PFSK-1 (cell line): Measurements from ENCODE around the gene NAT16.
A peak's percentile ranks its signal among the peaks of the same experiment; 100 is the strongest.

Source experiments
- FOXP2 ChIP-seq: optimal IDR thresholded peaks from 2 replicates; pipeline ENCODE3; 2011; ENCODE audit warnings: borderline replicate concordance, control low read depth, inconsistent platforms; ENCODE audit not compliant: insufficient read depth; ENCODE audit errors: extremely low read length, extremely low read depth
- POLR2AphosphoS5 ChIP-seq: IDR thresholded peaks from 2 replicates; pipeline ENCODE4 v1.6.1; 2012; ENCODE audit warnings: low read depth, mild to moderate bottlenecking, control low read depth, low read length, moderate library complexity
- REST ChIP-seq, 2 experiments: IDR thresholded peaks; 2 replicates each; pipeline versions ENCODE4 v1.6.1 to v1.8.0; 2011 to 2012; ENCODE audit warnings: low read depth in 2 of 2, low read length in 2 of 2, control low read depth in 1 of 2, inconsistent platforms in 1 of 2, mild to moderate bottlenecking in 1 of 2, moderate library complexity in 1 of 2; ENCODE audit not compliant: insufficient read depth in 1 of 2
- SIN3A ChIP-seq: IDR thresholded peaks from 2 replicates; pipeline ENCODE4 v1.6.1; 2012; ENCODE audit warnings: mild to moderate bottlenecking, low read length, moderate library complexity, borderline replicate concordance; ENCODE audit not compliant: insufficient read depth
- TAF1 ChIP-seq: IDR thresholded peaks from 2 replicates; pipeline ENCODE4 v1.6.1; 2012; ENCODE audit warnings: low read length, control low read depth, borderline replicate concordance; ENCODE audit not compliant: insufficient read depth

Gene NAT16

GRCh38 chr7:101161692-101162471 lies 18.2 kb downstream of the NAT16 start:
- no peak for TF ChIP-seq FOXP2
- peak; percentile 87 for TF ChIP-seq POLR2AphosphoS5
- TF ChIP-seq REST (IDR thresholded peaks at IDR 0.05; ENCODE audit: insufficient read depth in 1 of 2, low read depth in 2 of 2, low read length in 2 of 2): no peak
- TF ChIP-seq SIN3A: peak; percentile 96
- TF ChIP-seq TAF1: no peak

- TF ChIP-seq TAF1 (no peak), POLR2AphosphoS5 (no peak; the same call in 1 of the 2 replicates), REST (IDR thresholded peaks at IDR 0.05; ENCODE audit: insufficient read depth in 1 of 2, low read depth in 2 of 2, low read length in 2 of 2) (no peak), FOXP2 (no peak), SIN3A (no peak)
Observed at GRCh38 chr7:101160910-101161309, 19.2 kb downstream of the NAT16 start.

GRCh38 chr7:101159696-101160674 lies 20.1 kb downstream of the NAT16 start:
- TF ChIP-seq POLR2AphosphoS5: no peak; the same call in none of the 2 replicates
- no peak for TF ChIP-seq TAF1
- TF ChIP-seq FOXP2: no peak
- TF ChIP-seq SIN3A: no peak; the same call in 1 of the 2 replicates
- TF ChIP-seq REST (IDR thresholded peaks at IDR 0.05; ENCODE audit: insufficient read depth in 1 of 2, low read depth in 2 of 2, low read length in 2 of 2): no peak

- TF ChIP-seq SIN3A: no peak
- no peak for TF ChIP-seq POLR2AphosphoS5
- TF ChIP-seq FOXP2: no peak
- no peak for TF ChIP-seq REST (IDR thresholded peaks at IDR 0.05; ENCODE audit: insufficient read depth in 1 of 2, low read depth in 2 of 2, low read length in 2 of 2)
- no peak for TF ChIP-seq TAF1
Observed at GRCh38 chr7:101156866-101157589, 23.1 kb downstream of the NAT16 start.
